ENCODE measurements around the gene TFCP2L1. TPM values are rescaled to one million over a fixed set of nuclear protein-coding genes. Genes with fewer than 3 reads are reported as not detected.

The TFCP2L1 gene
- total and polyA plus RNA-seq, 4 donors: 0.06 to 1.5 (median 0.36) TPM

DNA sequence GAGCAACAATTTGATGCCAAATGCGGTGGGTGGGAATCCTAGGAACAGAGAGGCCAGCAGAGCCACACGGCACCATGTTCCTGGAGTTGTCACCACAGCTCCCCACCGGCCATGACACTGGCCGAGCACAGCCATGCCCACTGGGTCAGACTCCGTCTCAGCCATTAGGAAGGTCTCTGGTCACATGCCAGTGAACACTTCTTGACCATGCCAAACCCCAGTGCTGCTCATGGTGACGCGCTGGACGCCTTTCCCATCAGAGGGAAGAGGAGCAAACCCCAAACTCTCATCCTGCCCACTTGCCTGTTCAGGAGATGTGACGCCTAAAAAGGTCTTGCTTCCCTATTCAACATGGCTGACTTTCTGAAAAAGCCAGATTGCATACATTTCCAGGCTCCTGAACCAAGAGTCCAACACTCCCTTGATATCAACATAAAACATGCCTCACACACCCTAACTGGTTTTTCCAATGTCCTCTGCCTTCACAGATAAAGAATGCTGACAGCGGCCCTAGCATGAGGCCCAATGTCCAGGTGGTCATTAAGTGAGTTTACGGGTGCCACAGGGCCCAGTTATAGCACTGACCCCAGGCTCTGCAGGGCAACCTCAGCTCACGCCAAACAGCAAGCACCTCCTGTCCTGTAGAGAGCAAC is 31.9 kb downstream of the TFCP2L1 start:
- Histone ChIP-seq H3K9ac (ENCODE audit: low read depth in 1 of 2, low read length in 2 of 2) (no peak overlapping the region), H3K4me3 (ENCODE audit: low read depth in 1 of 3, low read length in 3 of 3) (no peak overlapping the region), H3K27me3 (ENCODE audit: control insufficient read depth in 4 of 4, insufficient read depth in 4 of 4, low read length in 3 of 4) (no peaks in the 10 kb centered on the region), H3K4me1 (ENCODE audit: control insufficient read depth in 4 of 4, insufficient read depth in 4 of 4, low read length in 3 of 4) (no peaks in the 10 kb centered on the region), H3K9me3 (ENCODE audit: control insufficient read depth in 4 of 4, low read length in 3 of 4) (no peaks in the 10 kb centered on the region), H3K36me3 (ENCODE audit: control insufficient read depth in 4 of 4, insufficient read depth in 3 of 4, low read depth in 1 of 4, low read length in 3 of 4) (no peaks in the 10 kb centered on the region), H3K27ac (ENCODE audit: low read depth in 1 of 2, low read length in 2 of 2) (no peak overlapping the region)
- TF ChIP-seq YY1 (IDR thresholded peaks at IDR 0.05) (no peak), RXRA (IDR thresholded peaks at IDR 0.05) (no peak), NR2F2 (IDR thresholded peaks at IDR 0.05) (no peak), RAD21 (IDR thresholded peaks at IDR 0.05) (no peak), FOXA1 (IDR thresholded peaks at IDR 0.05) (no peak), HNF4G (IDR thresholded peaks at IDR 0.05) (no peak), SP1 (IDR thresholded peaks at IDR 0.05) (no peak), EGR1 (IDR thresholded peaks at IDR 0.05; ENCODE audit: low read depth in 2 of 2) (no peak), HNF4A (conservative IDR thresholded peaks at IDR 0.05) (no peak), JUND (IDR thresholded peaks at IDR 0.05) (no peak), GABPA (IDR thresholded peaks at IDR 0.05 in 1 of 2, conservative IDR thresholded peaks at IDR 0.05 in 1 of 2) (no peak), TAF1 (conservative IDR thresholded peaks at IDR 0.05) (no peak), FOXA2 (IDR thresholded peaks at IDR 0.05) (no peak)
- TF ChIP-seq, protein P1, sequence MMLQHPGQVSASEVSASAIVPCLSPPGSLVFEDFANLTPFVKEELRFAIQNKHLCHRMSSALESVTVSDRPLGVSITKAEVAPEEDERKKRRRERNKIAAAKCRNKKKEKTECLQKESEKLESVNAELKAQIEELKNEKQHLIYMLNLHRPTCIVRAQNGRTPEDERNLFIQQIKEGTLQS (IDR thresholded peaks at IDR 0.05): no peak
- TF ChIP-seq, protein P2, sequence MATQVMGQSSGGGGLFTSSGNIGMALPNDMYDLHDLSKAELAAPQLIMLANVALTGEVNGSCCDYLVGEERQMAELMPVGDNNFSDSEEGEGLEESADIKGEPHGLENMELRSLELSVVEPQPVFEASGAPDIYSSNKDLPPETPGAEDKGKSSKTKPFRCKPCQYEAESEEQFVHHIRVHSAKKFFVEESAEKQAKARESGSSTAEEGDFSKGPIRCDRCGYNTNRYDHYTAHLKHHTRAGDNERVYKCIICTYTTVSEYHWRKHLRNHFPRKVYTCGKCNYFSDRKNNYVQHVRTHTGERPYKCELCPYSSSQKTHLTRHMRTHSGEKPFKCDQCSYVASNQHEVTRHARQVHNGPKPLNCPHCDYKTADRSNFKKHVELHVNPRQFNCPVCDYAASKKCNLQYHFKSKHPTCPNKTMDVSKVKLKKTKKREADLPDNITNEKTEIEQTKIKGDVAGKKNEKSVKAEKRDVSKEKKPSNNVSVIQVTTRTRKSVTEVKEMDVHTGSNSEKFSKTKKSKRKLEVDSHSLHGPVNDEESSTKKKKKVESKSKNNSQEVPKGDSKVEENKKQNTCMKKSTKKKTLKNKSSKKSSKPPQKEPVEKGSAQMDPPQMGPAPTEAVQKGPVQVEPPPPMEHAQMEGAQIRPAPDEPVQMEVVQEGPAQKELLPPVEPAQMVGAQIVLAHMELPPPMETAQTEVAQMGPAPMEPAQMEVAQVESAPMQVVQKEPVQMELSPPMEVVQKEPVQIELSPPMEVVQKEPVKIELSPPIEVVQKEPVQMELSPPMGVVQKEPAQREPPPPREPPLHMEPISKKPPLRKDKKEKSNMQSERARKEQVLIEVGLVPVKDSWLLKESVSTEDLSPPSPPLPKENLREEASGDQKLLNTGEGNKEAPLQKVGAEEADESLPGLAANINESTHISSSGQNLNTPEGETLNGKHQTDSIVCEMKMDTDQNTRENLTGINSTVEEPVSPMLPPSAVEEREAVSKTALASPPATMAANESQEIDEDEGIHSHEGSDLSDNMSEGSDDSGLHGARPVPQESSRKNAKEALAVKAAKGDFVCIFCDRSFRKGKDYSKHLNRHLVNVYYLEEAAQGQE (IDR thresholded peaks at IDR 0.05): no peak
- TF ChIP-seq, protein P3, sequence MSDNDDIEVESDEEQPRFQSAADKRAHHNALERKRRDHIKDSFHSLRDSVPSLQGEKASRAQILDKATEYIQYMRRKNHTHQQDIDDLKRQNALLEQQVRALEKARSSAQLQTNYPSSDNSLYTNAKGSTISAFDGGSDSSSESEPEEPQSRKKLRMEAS (IDR thresholded peaks at IDR 0.05): no peak
- TF ChIP-seq, protein P4, sequence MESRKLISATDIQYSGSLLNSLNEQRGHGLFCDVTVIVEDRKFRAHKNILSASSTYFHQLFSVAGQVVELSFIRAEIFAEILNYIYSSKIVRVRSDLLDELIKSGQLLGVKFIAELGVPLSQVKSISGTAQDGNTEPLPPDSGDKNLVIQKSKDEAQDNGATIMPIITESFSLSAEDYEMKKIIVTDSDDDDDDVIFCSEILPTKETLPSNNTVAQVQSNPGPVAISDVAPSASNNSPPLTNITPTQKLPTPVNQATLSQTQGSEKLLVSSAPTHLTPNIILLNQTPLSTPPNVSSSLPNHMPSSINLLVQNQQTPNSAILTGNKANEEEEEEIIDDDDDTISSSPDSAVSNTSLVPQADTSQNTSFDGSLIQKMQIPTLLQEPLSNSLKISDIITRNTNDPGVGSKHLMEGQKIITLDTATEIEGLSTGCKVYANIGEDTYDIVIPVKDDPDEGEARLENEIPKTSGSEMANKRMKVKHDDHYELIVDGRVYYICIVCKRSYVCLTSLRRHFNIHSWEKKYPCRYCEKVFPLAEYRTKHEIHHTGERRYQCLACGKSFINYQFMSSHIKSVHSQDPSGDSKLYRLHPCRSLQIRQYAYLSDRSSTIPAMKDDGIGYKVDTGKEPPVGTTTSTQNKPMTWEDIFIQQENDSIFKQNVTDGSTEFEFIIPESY (IDR thresholded peaks at IDR 0.05): no peak
- TF ChIP-seq, protein P5, sequence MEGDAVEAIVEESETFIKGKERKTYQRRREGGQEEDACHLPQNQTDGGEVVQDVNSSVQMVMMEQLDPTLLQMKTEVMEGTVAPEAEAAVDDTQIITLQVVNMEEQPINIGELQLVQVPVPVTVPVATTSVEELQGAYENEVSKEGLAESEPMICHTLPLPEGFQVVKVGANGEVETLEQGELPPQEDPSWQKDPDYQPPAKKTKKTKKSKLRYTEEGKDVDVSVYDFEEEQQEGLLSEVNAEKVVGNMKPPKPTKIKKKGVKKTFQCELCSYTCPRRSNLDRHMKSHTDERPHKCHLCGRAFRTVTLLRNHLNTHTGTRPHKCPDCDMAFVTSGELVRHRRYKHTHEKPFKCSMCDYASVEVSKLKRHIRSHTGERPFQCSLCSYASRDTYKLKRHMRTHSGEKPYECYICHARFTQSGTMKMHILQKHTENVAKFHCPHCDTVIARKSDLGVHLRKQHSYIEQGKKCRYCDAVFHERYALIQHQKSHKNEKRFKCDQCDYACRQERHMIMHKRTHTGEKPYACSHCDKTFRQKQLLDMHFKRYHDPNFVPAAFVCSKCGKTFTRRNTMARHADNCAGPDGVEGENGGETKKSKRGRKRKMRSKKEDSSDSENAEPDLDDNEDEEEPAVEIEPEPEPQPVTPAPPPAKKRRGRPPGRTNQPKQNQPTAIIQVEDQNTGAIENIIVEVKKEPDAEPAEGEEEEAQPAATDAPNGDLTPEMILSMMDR (IDR thresholded peaks at IDR 0.05; ENCODE audit: low read depth, low read length, missing input control): no peak
- 94% methylated on average over 12 of the region's 12 CpGs for WGBS
- DNase-seq (ENCODE audit: low spot score): no peak

All from liver (tissue), 9 donors.